Vagina (tissue), 2 donors: ENCODE data around the gene NT5C2.

ENCODE experiments used
- CTCF ChIP-seq, 3 experiments: fragments of 450-650 bp in 2 of 3; fragments of 200-600 bp in 1 of 3; sonication (generic) in 1 of 3; IDR thresholded peaks; one replicate each; pipeline ENCODE4 v1.5.1; 2017 to 2019; ENCODE audit warnings: antibody characterized with exemption in 3 of 3, mild to moderate bottlenecking in 2 of 3, moderate library complexity in 2 of 3
- POLR2A ChIP-seq, 2 donors: fragments of 450-650 bp; IDR thresholded peaks; one replicate each; pipeline ENCODE4 v1.6.1; 2017; ENCODE audit warnings: antibody characterized with exemption in 2 of 2, mild to moderate bottlenecking in 2 of 2, moderate library complexity in 2 of 2
- POLR2AphosphoS5 ChIP-seq, 2 donors: sonication (generic); formaldehyde crosslinking; IDR thresholded peaks; one replicate each; pipeline ENCODE4 v1.9.0; 2017; ENCODE audit warnings: antibody characterized with exemption in 2 of 2, mild to moderate bottlenecking in 2 of 2, low read depth in 1 of 2; ENCODE audit not compliant: insufficient read depth in 1 of 2

GRCh38 chr10:103100620-103101019, 92.5 kb downstream of the NT5C2 start:
- no peak for TF ChIP-seq CTCF (IDR thresholded peaks at IDR 0.05)
- no peak for TF ChIP-seq POLR2A (IDR thresholded peaks at IDR 0.05)
- no peak for TF ChIP-seq POLR2AphosphoS5 (IDR thresholded peaks at IDR 0.05; ENCODE audit: insufficient read depth in 1 of 2, low read depth in 1 of 2)
